ENCODE measurements around the gene TCP11.

The TCP11 gene

DNA sequence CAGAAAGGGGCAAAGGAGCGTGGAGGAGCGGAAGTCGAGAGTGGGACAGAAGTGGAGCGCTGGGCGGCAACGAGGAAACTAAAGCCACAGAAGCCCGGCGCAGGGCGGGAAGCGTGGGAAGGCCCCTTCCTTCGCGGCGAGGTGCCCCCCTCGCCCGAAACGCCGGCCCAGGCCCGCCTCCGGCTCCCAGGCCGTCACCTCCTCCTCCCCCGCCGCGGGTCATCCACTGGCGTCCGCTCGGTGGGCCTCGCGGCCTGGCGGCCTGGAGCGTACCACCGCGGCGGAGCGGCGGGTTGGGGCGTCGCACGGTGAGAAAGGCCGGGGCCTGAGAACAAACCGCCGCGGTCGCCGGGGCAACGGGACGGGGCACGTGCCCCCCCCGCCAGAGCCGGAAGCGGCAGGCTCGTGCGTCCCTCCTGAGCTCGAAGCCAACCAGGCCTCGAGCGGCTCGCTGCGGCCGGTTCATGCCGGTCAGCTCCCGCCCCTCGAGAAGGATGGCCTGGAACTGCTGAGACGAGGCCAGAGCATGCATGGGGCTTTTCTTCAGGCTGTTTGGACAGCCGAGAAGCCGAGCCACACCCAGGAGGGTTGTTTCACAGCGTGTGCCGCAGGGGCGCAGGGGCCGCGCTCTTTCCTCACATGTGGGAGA, at the start of gene TCP11:
Gene TCP11, minus strand, starts transcription at position 333 of the 649 bp plus-strand sequence. CDS start 469 bp downstream, outside the sequence.
- in situ Hi-C loops (cut with HindIII; ENCODE audit: low sequenced_read_pairs) = no loop called here

DNA sequence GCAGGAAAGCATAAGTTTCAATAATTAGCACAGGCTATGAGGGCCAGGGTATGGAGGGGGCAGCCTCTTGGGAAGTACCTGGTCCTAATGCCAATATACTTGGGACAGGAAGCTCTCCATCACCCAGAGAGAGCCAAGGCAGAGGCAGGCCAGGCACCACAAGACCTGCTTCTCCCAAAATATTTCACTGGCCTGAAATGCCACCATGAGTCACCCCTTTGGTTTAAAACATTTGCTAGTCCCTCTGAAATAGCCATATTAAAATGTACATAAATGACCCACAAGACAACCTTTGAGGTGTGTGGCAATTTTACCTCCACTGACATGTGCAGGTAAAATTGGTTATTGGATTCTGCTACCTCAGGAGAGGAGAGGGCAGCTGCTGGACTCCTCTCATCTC, 49.2 kb upstream of the TCP11 start:
- in situ Hi-C loops (cut with HindIII; ENCODE audit: low sequenced_read_pairs) = no loop called here

DNA sequence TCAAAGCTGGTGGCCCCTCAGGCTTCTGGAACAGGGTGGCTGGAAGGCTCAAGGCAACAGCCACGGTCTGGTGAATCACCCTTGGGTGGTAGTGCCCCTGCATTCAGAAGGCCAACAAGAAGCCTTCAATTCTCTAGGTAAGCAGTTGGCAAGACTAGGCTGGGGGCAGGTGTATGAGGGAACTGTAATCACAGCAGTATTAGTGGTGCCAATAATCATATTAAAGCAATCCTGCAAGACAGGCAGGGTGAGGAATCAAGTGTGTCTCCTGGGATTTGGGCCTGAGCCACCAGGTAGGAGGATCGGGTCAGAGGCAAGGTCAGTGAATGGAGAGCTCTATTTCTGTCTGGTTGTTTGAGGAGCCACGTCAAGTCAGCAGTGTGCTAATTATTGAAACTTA, 47.7 kb upstream of the TCP11 start:
- in situ Hi-C loops (cut with HindIII; ENCODE audit: low sequenced_read_pairs) = no loop called here

DNA sequence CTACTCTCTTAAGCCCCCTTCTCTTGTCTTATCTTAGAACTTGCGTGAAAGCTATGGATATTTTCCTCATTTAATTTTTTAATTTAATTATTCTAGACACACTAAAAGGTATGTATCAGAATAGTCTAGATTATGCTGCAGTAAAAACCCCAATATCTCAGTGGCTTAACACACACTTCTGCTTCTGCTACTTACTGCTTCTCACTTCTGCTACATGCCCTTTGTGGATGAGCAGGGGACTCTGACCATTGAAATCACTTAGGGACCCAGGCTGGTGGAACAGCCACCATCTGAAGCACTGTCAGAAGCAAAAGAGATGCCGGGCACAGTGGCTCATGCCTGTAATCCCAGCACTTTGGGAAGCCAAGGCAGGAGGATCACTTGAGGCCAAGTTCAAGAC, 45.4 kb upstream of the TCP11 start:
- in situ Hi-C loops (cut with HindIII; ENCODE audit: low sequenced_read_pairs) = no loop called here

DNA sequence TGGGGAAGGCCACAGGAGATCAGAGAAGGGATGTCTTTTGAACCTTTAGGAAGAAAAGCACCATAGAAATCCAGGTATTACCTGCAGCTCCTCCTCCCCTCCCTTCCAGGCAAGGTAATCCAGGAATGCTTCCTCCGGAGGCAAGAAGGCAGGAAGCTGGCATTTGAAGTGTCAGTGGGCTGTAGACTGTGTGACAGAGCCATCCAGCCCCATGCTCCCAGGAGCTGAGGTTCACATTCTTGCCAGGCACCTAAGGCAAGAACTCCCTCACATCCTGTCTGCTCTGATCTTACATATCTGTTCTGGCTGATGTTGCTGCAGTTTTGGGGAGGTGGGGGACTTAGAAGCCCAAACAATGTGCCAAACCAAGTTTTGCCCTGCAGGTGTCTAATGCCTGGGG, 44.8 kb upstream of the TCP11 start:
- in situ Hi-C loops (cut with HindIII; ENCODE audit: low sequenced_read_pairs) = no loop called here

DNA sequence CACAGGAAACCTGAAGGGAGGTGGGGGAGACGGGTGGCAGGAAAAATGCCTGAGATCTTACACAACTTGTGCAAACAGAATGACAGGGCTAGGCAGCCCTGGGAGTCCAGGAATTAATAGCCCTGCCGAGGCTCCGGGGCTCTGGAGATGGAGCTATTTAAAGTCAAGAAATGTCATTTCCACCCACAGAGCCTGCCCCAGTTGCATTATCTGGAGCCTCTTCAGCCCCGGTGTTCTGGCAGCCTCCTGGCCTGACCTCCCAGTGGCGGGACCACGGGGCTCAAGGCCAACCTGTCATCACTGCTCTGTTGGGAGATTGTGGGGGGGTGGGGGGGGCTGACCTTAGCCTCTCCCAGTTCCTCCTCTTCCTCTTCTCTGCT, 44.2 kb upstream of the TCP11 start:
- in situ Hi-C loops (cut with HindIII; ENCODE audit: low sequenced_read_pairs) = no loop called here

DNA sequence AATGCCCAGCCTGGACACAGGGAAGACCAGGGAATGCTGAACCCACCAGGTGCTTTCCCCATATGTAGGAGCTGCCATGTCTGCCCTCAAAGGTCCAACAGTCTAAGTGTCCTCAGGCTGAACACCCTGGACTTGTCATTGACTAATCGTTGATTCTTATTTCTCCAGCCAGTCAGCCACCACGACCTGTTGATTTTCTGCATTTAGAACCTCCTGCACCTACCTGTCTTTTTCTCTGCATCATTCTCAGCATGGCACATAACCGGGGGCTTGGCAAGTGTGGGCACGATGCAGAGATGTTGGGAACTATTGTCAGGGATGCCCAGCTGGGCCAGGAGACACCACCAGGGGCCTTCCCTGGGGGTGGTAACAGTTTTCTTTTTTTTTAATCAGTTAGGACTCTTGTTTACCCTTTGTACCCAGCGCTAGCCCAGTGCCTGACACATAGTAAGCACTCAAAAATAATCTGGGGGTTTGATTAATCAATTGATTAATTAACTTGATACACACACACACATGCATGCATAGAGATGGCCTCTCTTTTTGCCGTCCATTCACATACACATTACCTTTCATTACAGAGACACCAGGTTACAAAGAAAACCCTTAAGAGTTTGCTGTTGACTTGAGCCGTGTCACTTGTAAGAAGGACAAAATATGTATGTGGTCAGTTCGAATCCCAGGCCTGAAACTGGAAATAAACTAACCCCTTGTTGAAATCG, 43.6 kb upstream of the TCP11 start:
- in situ Hi-C loops (cut with HindIII; ENCODE audit: low sequenced_read_pairs) = no loop called here

DNA sequence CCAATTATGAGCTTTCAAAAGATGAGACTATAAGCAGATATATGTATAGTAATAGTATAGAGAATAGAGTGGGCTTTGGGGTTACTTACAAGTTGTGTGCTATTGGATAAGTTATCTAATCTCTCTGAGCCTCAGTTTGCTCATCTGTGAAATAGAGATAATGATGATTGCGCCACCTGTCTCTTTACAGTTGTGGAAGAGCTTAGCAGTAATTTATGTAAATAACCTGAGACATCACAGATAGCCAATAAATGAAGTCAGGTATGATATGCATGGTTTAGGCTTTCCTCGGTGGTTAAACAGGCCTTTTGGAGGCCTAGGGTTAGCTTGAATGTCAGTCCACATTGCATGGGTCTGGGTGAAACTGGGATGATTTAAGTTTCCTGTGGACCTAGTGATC, 42.8 kb upstream of the TCP11 start:
- in situ Hi-C loops (cut with HindIII; ENCODE audit: low sequenced_read_pairs) = no loop called here

DNA sequence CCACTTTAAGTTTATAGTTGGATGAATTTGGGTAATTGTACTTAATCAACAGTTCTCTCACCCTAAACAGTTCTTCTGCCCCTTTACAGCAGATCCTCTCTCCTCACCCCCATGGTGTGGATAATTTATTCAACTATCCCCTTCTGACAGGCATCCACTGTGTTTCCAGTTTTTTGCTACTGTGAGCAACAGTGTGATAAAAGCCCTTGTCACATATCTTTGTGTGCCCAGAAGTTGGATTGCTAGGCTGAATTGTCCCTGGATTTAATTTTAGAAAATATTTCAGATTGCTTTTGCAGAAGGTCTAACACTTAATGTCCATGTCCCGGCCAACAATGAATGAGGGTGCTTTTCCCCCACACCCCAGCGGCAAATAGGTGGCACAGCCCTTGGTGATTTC, 42.1 kb upstream of the TCP11 start:
- in situ Hi-C loops (cut with HindIII; ENCODE audit: low sequenced_read_pairs) = no loop called here

DNA sequence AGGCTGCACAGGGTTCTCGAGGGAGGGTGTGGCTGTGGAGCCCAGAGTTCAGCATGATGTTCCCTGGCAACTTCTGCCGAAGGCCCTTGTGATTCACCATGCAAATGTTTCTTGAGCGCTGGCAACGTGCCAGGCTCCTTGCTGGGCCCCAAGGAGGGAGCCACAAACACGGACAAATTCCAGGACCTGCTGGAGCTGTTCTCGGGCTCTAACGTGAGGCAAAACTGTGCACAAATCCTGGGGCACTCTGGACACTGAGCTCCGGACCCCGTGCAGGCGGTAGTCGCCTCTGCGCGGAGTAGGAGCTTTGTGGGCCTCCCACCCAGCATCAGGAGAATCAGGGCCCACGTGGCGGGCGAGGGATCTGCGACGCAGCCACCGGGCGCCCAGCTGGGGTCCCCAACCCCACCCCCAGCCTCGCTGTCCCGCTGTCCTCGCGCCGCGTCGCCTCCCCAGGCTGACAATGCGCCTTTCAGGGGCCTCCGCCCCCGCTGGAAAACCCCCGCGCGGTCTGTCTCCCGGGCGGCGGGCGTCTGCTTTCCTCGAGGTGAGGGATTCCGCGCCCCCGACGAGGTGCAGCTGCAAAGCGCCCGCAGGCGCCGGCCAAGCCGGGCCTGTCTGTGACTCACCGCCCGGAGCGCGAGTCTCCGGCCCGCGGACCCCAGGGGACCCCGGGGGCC, 40.9 kb upstream of the TCP11 start:
- in situ Hi-C loops (cut with HindIII; ENCODE audit: low sequenced_read_pairs) = no loop called here

DNA sequence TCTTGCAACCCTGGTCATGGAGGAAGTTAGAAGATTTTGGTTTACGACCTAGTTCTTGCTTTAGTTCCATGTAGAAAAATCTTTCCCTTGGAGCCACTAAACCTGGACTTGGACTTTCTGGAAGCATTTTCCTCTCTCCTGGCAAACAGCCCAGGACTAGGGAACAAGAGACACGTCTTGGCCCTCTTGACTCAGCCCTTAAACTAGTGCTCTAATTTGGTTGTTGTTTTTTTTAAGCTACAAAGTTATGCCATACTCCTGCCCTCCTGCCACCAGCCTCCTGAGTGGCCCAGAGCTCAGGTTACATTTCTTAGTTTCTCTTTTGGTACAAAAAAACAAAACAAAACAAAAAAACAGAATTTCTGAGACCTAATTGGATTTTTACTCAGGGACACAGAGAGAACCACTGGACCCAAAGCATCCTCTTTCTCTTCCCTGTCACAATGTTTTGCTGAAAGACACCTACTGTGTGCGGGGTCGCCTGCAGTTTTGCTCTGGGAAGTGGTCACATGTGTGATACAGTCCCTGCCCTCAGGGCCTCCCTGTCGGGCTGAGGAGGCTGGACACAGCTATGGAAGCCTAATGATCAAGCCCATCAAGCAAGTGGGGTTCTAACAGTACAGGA, 40.3 kb upstream of the TCP11 start:
- in situ Hi-C loops (cut with HindIII; ENCODE audit: low sequenced_read_pairs) = no loop called here

DNA sequence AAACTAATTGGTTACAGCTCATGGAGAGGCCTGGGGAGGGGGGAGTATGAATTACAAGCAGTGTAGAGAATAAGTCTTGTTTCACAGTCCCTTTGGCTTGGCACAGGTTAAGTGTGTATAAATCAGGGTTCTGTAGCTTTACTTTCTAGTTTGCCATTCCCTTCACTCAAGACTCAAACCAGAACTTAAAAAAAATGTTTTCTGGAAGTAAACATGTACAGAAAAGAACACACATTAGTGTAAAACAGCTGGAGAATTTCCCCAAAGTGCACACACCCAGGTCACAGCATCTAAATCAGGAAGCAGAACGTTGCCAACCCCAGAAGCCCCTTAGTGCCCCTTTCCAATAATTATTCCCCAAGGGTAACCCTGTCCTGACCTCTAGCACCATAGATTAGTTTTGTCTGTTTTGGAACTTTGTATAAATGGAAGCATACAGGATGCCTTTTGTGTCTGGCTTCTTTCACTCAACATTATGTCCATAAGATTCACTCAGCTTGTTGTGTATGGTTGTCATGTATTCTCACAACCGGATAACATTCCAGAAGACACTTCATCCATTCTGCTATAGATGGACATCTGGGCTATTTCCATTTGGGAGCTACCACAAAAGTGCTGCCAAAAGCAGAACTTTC, 38.9 kb upstream of the TCP11 start:
- in situ Hi-C loops (cut with HindIII; ENCODE audit: low sequenced_read_pairs) = no loop called here

DNA sequence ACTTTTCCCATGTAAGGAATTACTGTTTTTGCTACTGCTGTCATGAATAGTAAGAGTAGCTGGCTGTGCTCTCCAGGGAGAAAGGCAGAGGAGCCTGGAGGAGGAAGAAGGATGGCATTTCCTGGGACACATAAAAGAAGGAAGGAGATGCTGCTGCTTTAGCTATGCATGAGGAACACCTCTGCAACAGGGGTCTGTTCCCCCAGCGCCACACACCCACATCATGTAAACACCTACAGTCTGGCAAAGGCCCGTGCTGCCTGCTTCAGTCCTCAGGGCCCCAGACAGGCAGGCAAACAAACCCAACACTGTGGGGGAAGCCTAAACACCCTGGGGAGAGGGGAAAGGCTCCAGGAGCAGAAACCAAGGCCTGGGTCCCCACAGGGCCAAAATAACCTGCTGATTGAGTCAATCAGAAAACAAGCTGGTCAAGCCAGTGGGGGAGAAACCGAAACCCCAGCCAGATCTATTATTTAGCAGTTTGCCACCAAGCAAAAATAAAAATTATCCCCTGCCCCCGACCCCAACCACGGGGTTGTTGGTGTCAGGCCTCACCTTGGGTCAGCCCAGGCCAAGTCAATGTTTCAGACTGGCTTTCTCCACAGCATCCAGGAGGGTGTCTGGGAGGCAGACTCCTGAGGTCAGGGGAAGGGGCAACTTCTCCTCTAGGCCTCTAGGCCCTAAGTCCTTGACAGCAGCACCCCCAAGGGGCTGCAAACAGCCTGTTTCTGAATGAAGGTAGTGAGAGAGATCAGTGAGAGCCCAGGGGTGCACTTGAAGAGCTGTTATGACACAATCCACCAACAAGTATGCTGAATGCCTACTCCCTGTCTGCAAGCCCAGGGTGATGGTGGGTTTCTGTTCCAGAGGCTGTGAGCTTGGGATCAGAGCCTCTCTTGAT, 38.0 kb upstream of the TCP11 start:
- in situ Hi-C loops (cut with HindIII; ENCODE audit: low sequenced_read_pairs) = no loop called here

DNA sequence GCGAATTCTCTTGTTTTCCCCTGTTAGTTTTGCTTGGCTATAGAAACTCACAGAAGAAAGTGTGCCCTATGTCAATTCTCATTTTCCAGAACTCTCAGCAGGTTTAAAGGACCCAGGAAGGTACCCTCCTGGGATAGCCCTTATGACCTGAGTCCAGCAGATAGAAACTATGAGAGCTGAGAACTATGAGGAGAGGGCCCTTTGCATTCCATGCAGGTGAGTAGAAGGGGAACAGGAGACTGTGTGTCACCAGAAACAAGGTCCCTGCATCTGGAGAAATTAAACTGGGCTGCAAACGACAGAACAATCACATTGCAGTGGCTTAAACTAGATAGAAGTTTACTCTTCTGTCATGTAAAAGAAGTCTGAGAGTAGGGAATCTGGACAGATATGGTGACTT, 36.9 kb upstream of the TCP11 start:
- in situ Hi-C loops (cut with HindIII; ENCODE audit: low sequenced_read_pairs) = no loop called here

DNA sequence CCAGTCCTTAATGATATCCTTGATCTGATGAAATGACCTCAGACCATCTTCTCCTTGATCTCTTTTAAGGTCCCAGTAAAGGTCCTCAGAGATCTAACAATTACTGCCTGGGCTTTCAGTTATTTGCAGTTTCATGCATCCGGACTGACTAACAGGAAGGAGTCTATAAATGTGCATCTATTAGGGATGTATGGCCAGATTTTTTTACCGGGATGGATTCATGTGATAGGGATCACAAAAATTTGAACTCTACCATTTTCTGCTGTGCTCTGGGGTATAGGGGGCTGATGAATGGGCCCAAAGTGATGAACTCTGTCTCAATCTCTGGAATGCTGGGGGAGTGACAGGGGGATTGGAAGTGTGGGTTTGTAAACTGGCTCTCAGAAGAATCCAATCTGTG, 36.5 kb upstream of the TCP11 start:
- in situ Hi-C loops (cut with HindIII; ENCODE audit: low sequenced_read_pairs) = no loop called here

DNA sequence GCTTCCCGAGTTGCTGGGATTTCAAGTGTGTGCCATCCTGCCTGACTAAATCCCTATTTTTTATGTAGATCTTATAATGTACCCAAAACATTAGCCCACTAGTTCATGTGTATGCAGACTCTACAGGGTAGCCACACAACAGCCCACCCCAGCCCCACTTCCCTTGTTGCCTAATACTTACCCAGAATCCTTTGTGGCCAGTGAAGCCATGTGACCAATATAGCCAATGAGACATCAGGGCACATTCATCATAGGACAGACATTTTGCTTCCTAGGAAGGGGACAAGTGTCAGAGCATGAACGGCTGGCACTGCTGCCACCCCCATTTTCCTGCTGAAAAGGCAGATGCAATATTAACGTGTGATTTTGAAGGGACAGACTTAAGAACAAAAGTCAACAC, 36.0 kb upstream of the TCP11 start:
- in situ Hi-C loops (cut with HindIII; ENCODE audit: low sequenced_read_pairs) = no loop called here

DNA sequence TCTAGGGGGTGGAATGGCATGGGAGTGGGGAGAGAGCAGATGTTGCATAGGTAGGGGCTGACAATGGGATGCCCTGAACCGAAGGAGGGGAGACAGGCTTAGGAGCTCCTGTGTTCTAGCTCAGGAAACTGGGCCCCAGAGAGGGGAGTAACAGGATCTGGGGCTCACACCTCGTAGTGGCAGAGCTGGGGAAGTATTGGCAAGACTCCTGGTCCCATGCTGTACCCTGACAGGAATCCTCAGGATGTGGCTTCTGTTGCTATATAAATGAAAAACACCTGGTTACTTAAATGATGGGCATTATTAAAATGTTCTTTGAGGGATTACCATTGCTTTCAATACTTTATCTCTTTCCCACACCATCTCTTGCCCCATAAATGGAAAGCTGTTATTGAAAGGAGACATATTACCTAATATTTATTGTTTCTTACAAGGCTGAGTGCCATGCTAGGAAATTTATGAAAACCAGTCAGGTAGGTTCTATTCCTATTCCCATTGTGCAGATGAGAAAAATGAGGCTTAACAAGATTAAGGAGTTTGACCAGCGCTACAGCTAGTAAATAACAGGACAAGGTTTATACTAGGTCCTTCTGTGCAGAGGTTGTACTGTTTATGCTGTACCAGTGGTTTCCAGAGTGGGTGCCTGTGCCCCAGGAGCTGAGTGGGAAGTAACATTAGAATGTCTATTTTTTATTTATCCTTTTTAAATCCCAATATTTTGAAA, 35.3 kb upstream of the TCP11 start:
- in situ Hi-C loops (cut with HindIII; ENCODE audit: low sequenced_read_pairs) = no loop called here

DNA sequence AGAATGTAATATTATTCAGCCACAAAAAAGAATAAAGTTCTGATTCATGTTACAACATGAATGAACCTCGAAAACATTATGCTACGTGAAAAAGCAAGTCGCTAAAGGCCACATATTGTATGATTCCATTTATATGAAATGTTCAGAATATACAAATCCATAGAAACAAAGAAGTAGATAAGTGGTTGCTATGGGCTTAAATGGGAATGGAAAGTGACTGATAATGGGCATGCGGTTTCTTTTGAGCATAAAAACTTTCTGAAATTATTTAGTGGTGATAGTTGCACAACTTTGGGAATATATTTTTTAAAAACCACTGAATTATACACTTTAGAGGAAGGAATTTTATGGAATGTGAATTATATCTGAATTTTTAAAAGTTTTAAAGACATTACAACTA, 33.4 kb upstream of the TCP11 start:
- in situ Hi-C loops (cut with HindIII; ENCODE audit: low sequenced_read_pairs) = no loop called here

DNA sequence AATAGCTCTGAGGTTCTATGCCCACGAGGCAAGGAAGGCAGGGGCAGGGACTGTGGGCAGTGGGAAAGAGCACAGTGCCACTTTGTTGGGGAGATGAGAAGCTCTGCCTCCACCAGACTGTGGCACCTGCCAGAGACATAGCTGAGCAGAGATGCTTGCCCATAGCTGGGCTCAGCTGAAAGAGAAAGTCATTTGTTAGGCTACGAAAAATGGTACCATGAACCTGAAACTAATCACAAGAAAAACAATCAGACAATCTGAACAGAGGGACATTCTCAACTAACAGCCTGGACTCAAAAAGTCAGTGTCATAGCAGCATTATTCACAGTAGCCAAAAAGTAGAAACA, 32.9 kb upstream of the TCP11 start:
- in situ Hi-C loops (cut with HindIII; ENCODE audit: low sequenced_read_pairs) = no loop called here

All from endothelial cell of hepatic sinusoid (primary cell).